ENCODE results near the gene XDH.

Gene XDH

GRCh38 chr2:31327505-31327904, 87.0 kb downstream of the XDH start:
- DNase-seq = no peak

- peak; percentile 58 for DNase-seq
Observed at GRCh38 chr2:31324016-31324633, 90.4 kb downstream of the XDH start.

- DNase-seq = no peak
Observed at GRCh38 chr2:31322371-31322770, 92.2 kb downstream of the XDH start.

- DNase-seq = peak; percentile 87
Observed at GRCh38 chr2:31319406-31320175, 95.0 kb downstream of the XDH start.

GRCh38 chr2:31318361-31319336, 95.9 kb downstream of the XDH start:
- peak; percentile 77 for DNase-seq

- DNase-seq = no peak
Observed at GRCh38 chr2:31317396-31317795, 97.1 kb downstream of the XDH start.

- no peak for DNase-seq
Observed at GRCh38 chr2:31314761-31315160, 99.8 kb downstream of the XDH start.

GRCh38 chr2:31312898-31313297, 101.6 kb downstream of the XDH start:
- peak; percentile 64 for DNase-seq

- DNase-seq = peak; percentile 16
Observed at GRCh38 chr2:31304816-31305215, 109.7 kb downstream of the XDH start.

GRCh38 chr2:31302940-31303563, 111.5 kb downstream of the XDH start:
- no peak for DNase-seq

- DNase-seq = no peak
Observed at GRCh38 chr2:31300309-31300708, 114.2 kb downstream of the XDH start.

- no peak for DNase-seq
Observed at GRCh38 chr2:31299547-31299946, 115.0 kb downstream of the XDH start.

- DNase-seq = peak; percentile 93
Observed at GRCh38 chr2:31297751-31298150, 116.8 kb downstream of the XDH start.

- no peak for DNase-seq
Observed at GRCh38 chr2:31296641-31297287, 117.8 kb downstream of the XDH start.

GRCh38 chr2:31294196-31294595, 120.3 kb downstream of the XDH start:
- peak; percentile 44 for DNase-seq

GRCh38 chr2:31287654-31288053, 126.9 kb downstream of the XDH start:
- no peak for DNase-seq

- no peak for DNase-seq
Observed at GRCh38 chr2:31286961-31287550, 127.5 kb downstream of the XDH start.

GRCh38 chr2:31286230-31286629, 128.3 kb downstream of the XDH start:
- DNase-seq = no peak
